B cell (primary cell): ENCODE measurements around the gene RNU5B-1. TPM values are rescaled to one million over a fixed set of nuclear protein-coding genes. Genes with fewer than 3 reads are reported as not detected.

Experiments used
- ATAC-seq: fragments of 200-7000 bp; cut with Tn5 transposase; one replicate; pipeline ENCODE4 v1.10.0; 2021; ENCODE audit warnings: low read depth, mild to moderate bottlenecking, moderate number of reproducible peaks, moderate library complexity
- CTCF ChIA-PET: fragments of 350-600 bp; sonication (Branson Sonifier 250); formaldehyde crosslinking; loops from one replicate; lab custom pipeline; 2021; ENCODE audit warnings: antibody characterized with exemption, inconsistent platforms; lab: Charles Lee
- POLR2A ChIA-PET: fragments of 350-600 bp; sonication (Branson Sonifier 250); formaldehyde crosslinking; loops from one replicate; lab custom pipeline; 2021; ENCODE audit warnings: antibody characterized with exemption; lab: Charles Lee
- DNase-seq: peaks from one replicate; pipeline ENCODE4 v3.0.0; 2013
- H2AFZ ChIP-seq: 2 replicates; pipeline ENCODE4 v1.6.1; 2012; ENCODE audit warnings: mild to moderate bottlenecking, low read depth, low read length; ENCODE audit not compliant: insufficient read depth, poor library complexity, severe bottlenecking
- H3K27ac ChIP-seq, 2 donors: 1 replicate in 1 of 2; 2 replicates in 1 of 2; pipeline ENCODE4 v1.5.1; 2012 to 2013; ENCODE audit warnings: low read length in 2 of 2, mild to moderate bottlenecking in 2 of 2, moderate library complexity in 1 of 2
- H3K27me3 ChIP-seq, 4 experiments: fragments of 200-600 bp in 1 of 4; sonication (generic) in 1 of 4; replicated peaks in 1 of 4; 1 replicate in 2 of 4; 2 replicates in 2 of 4; pipeline versions ENCODE4 v1.6.1 to v1.7.0; 2013 to 2016; ENCODE audit warnings: low read length in 3 of 4, mild to moderate bottlenecking in 2 of 4, mixed read lengths in 1 of 4, moderate library complexity in 1 of 4; ENCODE audit not compliant: insufficient read depth in 4 of 4, control insufficient read depth in 3 of 4; ENCODE audit errors: control extremely low read depth in 1 of 4
- H3K36me3 ChIP-seq, 2 experiments: replicated peaks in 1 of 2; 1 replicate in 1 of 2; 2 replicates in 1 of 2; pipeline versions ENCODE4 v1.6.1 to v1.7.1; 2013; ENCODE audit warnings: low read length in 1 of 2; ENCODE audit not compliant: insufficient read depth in 2 of 2, control insufficient read depth in 1 of 2; ENCODE audit errors: control extremely low read depth in 1 of 2, extremely low read depth in 1 of 2
- H3K4me1 ChIP-seq, 2 donors: fragments of 200-600 bp in 1 of 2; sonication (generic) in 1 of 2; 1 replicate in 1 of 2; 2 replicates in 1 of 2; pipeline versions ENCODE4 v1.5.1 to v1.6.1; 2013 to 2017; ENCODE audit warnings: low read length in 2 of 2; ENCODE audit not compliant: control insufficient read depth in 2 of 2, insufficient read depth in 2 of 2
- H3K4me2 ChIP-seq: replicated peaks from 2 replicates; pipeline ENCODE3; 2012; ENCODE audit warnings: mild to moderate bottlenecking, low read depth, low read length; ENCODE audit not compliant: poor library complexity, severe bottlenecking
- H3K4me3 ChIP-seq, 5 experiments: fragments of 200-600 bp in 1 of 5; sonication (generic) in 1 of 5; 1 replicate in 3 of 5; 2 replicates in 2 of 5; pipeline versions ENCODE4 v1.5.1 to v1.7.0; 2011 to 2016; ENCODE audit warnings: low read length in 4 of 5, mild to moderate bottlenecking in 4 of 5, low read depth in 2 of 5, control low read depth in 1 of 5, moderate library complexity in 1 of 5; ENCODE audit not compliant: insufficient read depth in 1 of 5; ENCODE audit errors: control extremely low read depth in 1 of 5, extremely low read depth in 1 of 5
- H3K79me2 ChIP-seq: fragments of 200-600 bp; sonication (generic); one replicate; pipeline ENCODE4 v1.6.0; 2016; ENCODE audit warnings: low read length; ENCODE audit not compliant: control insufficient read depth, insufficient read depth
- H3K9ac ChIP-seq: fragments of 200-600 bp; sonication (generic); 2 replicates; pipeline ENCODE4 v1.6.1; 2017; ENCODE audit warnings: mild to moderate bottlenecking, low read length, moderate library complexity
- H3K9me3 ChIP-seq, 3 donors: one replicate each; pipeline versions ENCODE4 v1.6.1 to v1.7.1; 2013; ENCODE audit warnings: low read length in 2 of 3; ENCODE audit not compliant: control insufficient read depth in 2 of 3, insufficient read depth in 1 of 3; ENCODE audit errors: control extremely low read depth in 1 of 3
- H4K20me1 ChIP-seq: 2 replicates; pipeline ENCODE4 v1.6.0; 2012; ENCODE audit warnings: mild to moderate bottlenecking, low read length; ENCODE audit not compliant: insufficient read depth, control insufficient read depth, poor library complexity, severe bottlenecking
- H3K27ac Mint-ChIP-seq: one replicate; pipeline ENCODE4 v1.8.0; 2021; ENCODE audit warnings: mixed read lengths
- H3K27me3 Mint-ChIP-seq: one replicate; pipeline ENCODE4 v1.8.0; 2021; ENCODE audit warnings: mixed read lengths
- H3K4me1 Mint-ChIP-seq: one replicate; pipeline ENCODE4 v1.8.0; 2021; ENCODE audit warnings: mixed read lengths
- H3K4me3 Mint-ChIP-seq: one replicate; pipeline ENCODE4 v1.8.0; 2021; ENCODE audit warnings: mixed read lengths
- H3K9me3 Mint-ChIP-seq: one replicate; pipeline ENCODE4 v1.8.0; 2022; ENCODE audit warnings: mixed read lengths; ENCODE audit not compliant: insufficient read depth
- EZH2 ChIP-seq: IDR thresholded peaks from 2 replicates; pipeline ENCODE4 v1.6.1; 2012; ENCODE audit warnings: borderline replicate concordance, low read depth, mild to moderate bottlenecking, moderate library complexity, low read length; ENCODE audit not compliant: insufficient read depth, poor library complexity, severe bottlenecking
- WGBS: methylation state at CpG from one replicate; pipeline ENCODE4 v1.1.5; 2013; ENCODE audit warnings: missing lambda C conversion rate; ENCODE audit not compliant: insufficient coverage; 5-methylcytosine and 5-hydroxymethylcytosine counted together
- intact Hi-C: fragments of 100-400 bp; cut with micrococcal nuclease; formaldehyde crosslinking; loops from one replicate; pipeline ENCODE4 v1.10.0; 2022
- polyA minus RNA-seq: library from RNA; depleted of rRNA, polyadenylated mRNA; stranded (reverse); fragments of >200 nt; gene quantifications from 2 replicates; pipeline ENCODE4 v1.2.3, GENCODE V29; 2012
- polyA plus RNA-seq: library from polyadenylated mRNA; depleted of rRNA; stranded (reverse); fragments of >200 nt; gene quantifications from 2 replicates; pipeline ENCODE4 v1.2.3, GENCODE V29; 2012
- total RNA-seq, 2 donors: library from RNA; stranded (reverse); fragments of 120-200 nt in 1 of 2; gene quantifications; 1 replicate in 1 of 2; 2 replicates in 1 of 2; pipeline versions ENCODE4 v1.2.3 to v1.2.4, GENCODE V29; 2013 to 2022
- TF ChIP-seq, protein P1 (sequence below): fragments of 200-600 bp; IDR thresholded peaks from one replicate; pipeline ENCODE4 v1.8.0; 2022; ENCODE audit warnings: antibody characterized with exemption, mild to moderate bottlenecking

RNU5B-1 gene
- total RNA-seq (17.4 and 21.7 TPM in 2 replicates), polyA plus RNA-seq (not detected in 2 replicates), polyA minus RNA-seq (not detected in 2 replicates)
- total RNA-seq (2013) = 65.0 TPM

DNA sequence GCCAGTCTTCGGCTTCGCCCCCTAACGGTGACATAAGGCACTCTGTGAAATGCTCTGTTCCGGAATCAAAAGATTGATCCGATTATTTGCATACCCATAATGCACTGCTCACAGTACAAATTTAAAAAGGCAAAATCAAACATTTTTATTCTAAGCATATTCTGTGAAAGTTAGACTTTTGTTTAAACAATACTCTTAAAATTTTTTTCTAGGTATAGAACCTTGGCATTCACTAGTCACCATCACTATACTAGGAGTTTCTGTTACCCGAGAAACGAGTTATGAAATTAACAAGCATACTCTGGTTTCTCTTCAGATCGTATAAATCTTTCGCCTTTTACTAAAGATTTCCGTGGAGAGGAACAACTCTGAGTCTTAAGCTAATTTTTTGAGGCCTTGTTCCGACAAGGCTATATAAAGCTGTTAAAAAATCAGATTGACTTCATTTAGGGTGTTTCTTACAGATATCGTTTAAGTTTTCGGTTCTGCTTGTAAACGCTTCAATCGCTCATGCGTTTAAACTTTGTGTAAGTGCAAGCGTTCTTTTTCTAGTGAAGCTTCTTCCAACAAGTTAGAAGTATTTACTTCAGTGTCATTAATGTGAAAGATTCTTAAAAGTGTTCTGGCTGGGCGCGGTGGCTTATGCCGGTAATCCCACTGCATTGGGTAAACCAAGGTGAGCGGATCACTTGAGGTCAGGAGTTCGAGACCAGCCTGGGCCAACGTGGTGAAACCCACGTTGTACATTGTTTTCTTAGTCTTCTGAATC, at the start of gene RNU5B-1:
Gene RNU5B-1, plus strand, starts transcription at position 297 of the 769 bp plus-strand sequence.
- Histone ChIP-seq H3K27me3 (no peaks in the 10 kb centered on the region), H3K36me3 (no peaks in the 10 kb centered on the region), H3K4me1 (peaks cover 7 to 19% of the 10 kb centered on the region in 2 donors), H2AFZ (peak within 1 kb of the TSS; percentile 83), H3K9ac (peak within 1 kb of the TSS; percentile 79), H4K20me1 (no peaks in the 10 kb centered on the region), H3K79me2 (no peaks in the 10 kb centered on the region), H3K27ac (peak within 1 kb of the TSS; percentile 95 to 98), H3K4me2 (peak within 1 kb of the TSS; percentile 76), H3K4me3 (peak within 1 kb of the TSS; percentile 56 to 83 (median 67)), H3K9me3 (peaks cover 0 to 15% (median 0%) of the 10 kb centered on the region in 3 donors)
- TF ChIP-seq, protein P1, sequence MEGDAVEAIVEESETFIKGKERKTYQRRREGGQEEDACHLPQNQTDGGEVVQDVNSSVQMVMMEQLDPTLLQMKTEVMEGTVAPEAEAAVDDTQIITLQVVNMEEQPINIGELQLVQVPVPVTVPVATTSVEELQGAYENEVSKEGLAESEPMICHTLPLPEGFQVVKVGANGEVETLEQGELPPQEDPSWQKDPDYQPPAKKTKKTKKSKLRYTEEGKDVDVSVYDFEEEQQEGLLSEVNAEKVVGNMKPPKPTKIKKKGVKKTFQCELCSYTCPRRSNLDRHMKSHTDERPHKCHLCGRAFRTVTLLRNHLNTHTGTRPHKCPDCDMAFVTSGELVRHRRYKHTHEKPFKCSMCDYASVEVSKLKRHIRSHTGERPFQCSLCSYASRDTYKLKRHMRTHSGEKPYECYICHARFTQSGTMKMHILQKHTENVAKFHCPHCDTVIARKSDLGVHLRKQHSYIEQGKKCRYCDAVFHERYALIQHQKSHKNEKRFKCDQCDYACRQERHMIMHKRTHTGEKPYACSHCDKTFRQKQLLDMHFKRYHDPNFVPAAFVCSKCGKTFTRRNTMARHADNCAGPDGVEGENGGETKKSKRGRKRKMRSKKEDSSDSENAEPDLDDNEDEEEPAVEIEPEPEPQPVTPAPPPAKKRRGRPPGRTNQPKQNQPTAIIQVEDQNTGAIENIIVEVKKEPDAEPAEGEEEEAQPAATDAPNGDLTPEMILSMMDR = peak; percentile 96
- no peak for TF ChIP-seq EZH2
- peak; percentile 94 for DNase-seq
- ATAC-seq = peak; percentile 77
- POLR2A ChIA-PET = interaction anchor here (0.6 to 2.1 kb wide), 12 partner anchors 9 to 409 kb away, joined by 3 to 25 read pairs (median 5); partner anchors contain the start of genes CLPX, PARP16 and SPG21
- H3K9me3 Mint-ChIP-seq = no peaks in the 10 kb centered on the region
- CTCF ChIA-PET = interaction anchor here (0.6 to 3.2 kb wide), 8 partner anchors 15 to 411 kb away, joined by 3 to 26 read pairs (median 5); partner anchors contain the start of genes CLPX and PARP16
- peaks cover 28% of the 10 kb centered on the region for H3K4me1 Mint-ChIP-seq
- H3K27me3 Mint-ChIP-seq = no peaks in the 10 kb centered on the region
- intact Hi-C loops = loop anchor here (1.0 to 5.0 kb wide), 7 partner anchors 8 to 1203 kb away; partner anchors contain the start of genes CLPX, PARP16, PDCD7 and RNU5A-1
- WGBS = 0% methylated on average over 15 of the region's 24 CpGs
- peak within 1 kb of the TSS; percentile 93 for H3K27ac Mint-ChIP-seq
- peak within 1 kb of the TSS; percentile 96 for H3K4me3 Mint-ChIP-seq

DNA sequence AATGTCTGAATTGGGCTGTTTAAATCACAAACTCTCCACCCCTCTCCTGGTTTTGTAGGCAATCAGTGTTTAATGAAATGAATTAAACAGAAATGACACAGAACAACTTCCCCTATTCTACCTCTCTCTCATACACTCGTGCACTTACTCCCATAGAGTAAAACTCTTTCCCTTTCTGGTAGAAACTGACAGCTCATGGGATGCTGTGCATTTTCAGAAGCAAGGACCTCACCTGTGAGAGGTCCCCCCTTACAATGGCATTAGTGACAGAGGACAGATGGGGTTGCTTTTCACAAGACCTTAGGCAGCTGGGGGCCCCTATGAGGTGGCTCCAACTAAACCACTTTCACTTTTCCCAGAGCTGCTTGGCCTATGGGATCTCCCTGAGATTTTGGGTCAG, 49.7 kb upstream of the RNU5B-1 start:
- Histone ChIP-seq H3K9ac (no peak overlapping the region), H3K27ac (no peak overlapping the region), H2AFZ (no peak overlapping the region), H3K27me3 (no peaks in the 10 kb centered on the region), H3K4me2 (no peak overlapping the region), H4K20me1 (no peaks in the 10 kb centered on the region), H3K36me3 (peaks cover 9 to 31% of the 10 kb centered on the region in 2 experiments), H3K4me3 (no peak overlapping the region), H3K79me2 (no peaks in the 10 kb centered on the region), H3K4me1 (no peaks in the 10 kb centered on the region), H3K9me3 (no peaks in the 10 kb centered on the region)
- no peaks in the 10 kb centered on the region for H3K4me1 Mint-ChIP-seq
- DNase-seq (no peak), ATAC-seq (no peak)
- no peak overlapping the region for H3K27ac Mint-ChIP-seq
- no CpG with 5 or more reads among the region's 1 CpG for WGBS
- ChIA-PET CTCF (no interaction called here), POLR2A (no interaction called here)
- TF ChIP-seq EZH2 = no peak
- TF ChIP-seq, protein P1 = no peak
- intact Hi-C loops = no loop called here
- H3K27me3 Mint-ChIP-seq = no peaks in the 10 kb centered on the region
- no peak overlapping the region for H3K4me3 Mint-ChIP-seq
- no peaks in the 10 kb centered on the region for H3K9me3 Mint-ChIP-seq
